HepG2 (cell line): ENCODE measurements around the gene CD248. TPM values are rescaled to one million over a fixed set of nuclear protein-coding genes. Genes with fewer than 3 reads are reported as not detected.

Source experiments
- CCDC6 ChIP-seq: sonication (generic); formaldehyde crosslinking; IDR thresholded peaks from 2 replicates; pipeline ENCODE4 v1.8.1; 2022; ENCODE audit warnings: mild to moderate bottlenecking, missing genetic modification reagents, moderate library complexity
- HNRNPH1 ChIP-seq: fragments of 200-400 bp; formaldehyde crosslinking; optimal IDR thresholded peaks from 2 replicates; pipeline ENCODE3; 2017; ENCODE audit warnings: mild to moderate bottlenecking, low read depth, low read length
- MTF1 ChIP-seq: sonication (generic); formaldehyde crosslinking; IDR thresholded peaks from 2 replicates; pipeline ENCODE4 v1.5.0; 2020; ENCODE audit warnings: missing genetic modification reagents
- NKX3-1 ChIP-seq: sonication (generic); formaldehyde crosslinking; IDR thresholded peaks from 2 replicates; pipeline ENCODE4 v1.5.0; 2020; ENCODE audit warnings: missing genetic modification reagents
- ZNF101 ChIP-seq: sonication (generic); formaldehyde crosslinking; IDR thresholded peaks from 2 replicates; pipeline ENCODE4 v1.4.0; 2020; ENCODE audit warnings: mild to moderate bottlenecking, low read depth, missing genetic modification reagents, borderline replicate concordance
- ZNF883 ChIP-seq: sonication (generic); formaldehyde crosslinking; IDR thresholded peaks from 2 replicates; pipeline ENCODE4 v1.5.1; 2020; ENCODE audit warnings: mild to moderate bottlenecking, missing genetic modification reagents; ENCODE audit errors: not compliant biosample characterization
- polyA plus RNA-seq, 8 experiments: library from polyadenylated mRNA; depleted of rRNA in 3 of 8; stranded (reverse) in 7 of 8; unstranded in 1 of 8; fragments of >200 nt; fragmentation: Illumina TruSeq in 4 of 8; extraction: Trizol in 4 of 8; gene quantifications; 2 replicates each; pipeline versions ENCODE4 v1.2.1 to v1.2.3, GENCODE V29; 2011 to 2016; ENCODE audit warnings: low read depth in 4 of 8, missing spikeins in 1 of 8, mixed read lengths in 1 of 8; ENCODE audit not compliant: insufficient read depth in 1 of 8
- total RNA-seq, 5 experiments: library from RNA; depleted of rRNA; stranded (reverse); fragments of >200 nt; fragmentation: Illumina TruSeq; extraction: Trizol; gene quantifications; 2 replicates each; pipeline ENCODE4 v1.2.3, GENCODE V29; 2016; ENCODE audit warnings: low read depth in 1 of 5
- TF ChIP-seq, protein P1 (sequence below): sonication (generic); formaldehyde crosslinking; conservative IDR thresholded peaks from 2 replicates; pipeline ENCODE4 v1.4.0; 2020; ENCODE audit warnings: missing genetic modification reagents
- TF ChIP-seq, protein P2 (sequence below): IDR thresholded peaks from 2 replicates; pipeline ENCODE4 v1.6.1; 2012; ENCODE audit warnings: low read length, improper control_type of control experiment
- TF ChIP-seq, protein P3 (sequence below): sonication (generic); formaldehyde crosslinking; IDR thresholded peaks from one replicate; pipeline ENCODE4 v1.5.1; 2020; ENCODE audit warnings: mild to moderate bottlenecking, missing genetic modification reagents; ENCODE audit errors: not compliant biosample characterization
- TF ChIP-seq, protein P4 (sequence below): fragments of 450-650 bp; IDR thresholded peaks from 2 replicates; pipeline ENCODE4 v1.6.1; 2017

Gene CD248
- total and polyA plus RNA-seq, 2 of the 13 experiments (the other 11 are each of a cell fraction or from before 2014, with no cell fraction given): 0.25 to 0.35 TPM

DNA sequence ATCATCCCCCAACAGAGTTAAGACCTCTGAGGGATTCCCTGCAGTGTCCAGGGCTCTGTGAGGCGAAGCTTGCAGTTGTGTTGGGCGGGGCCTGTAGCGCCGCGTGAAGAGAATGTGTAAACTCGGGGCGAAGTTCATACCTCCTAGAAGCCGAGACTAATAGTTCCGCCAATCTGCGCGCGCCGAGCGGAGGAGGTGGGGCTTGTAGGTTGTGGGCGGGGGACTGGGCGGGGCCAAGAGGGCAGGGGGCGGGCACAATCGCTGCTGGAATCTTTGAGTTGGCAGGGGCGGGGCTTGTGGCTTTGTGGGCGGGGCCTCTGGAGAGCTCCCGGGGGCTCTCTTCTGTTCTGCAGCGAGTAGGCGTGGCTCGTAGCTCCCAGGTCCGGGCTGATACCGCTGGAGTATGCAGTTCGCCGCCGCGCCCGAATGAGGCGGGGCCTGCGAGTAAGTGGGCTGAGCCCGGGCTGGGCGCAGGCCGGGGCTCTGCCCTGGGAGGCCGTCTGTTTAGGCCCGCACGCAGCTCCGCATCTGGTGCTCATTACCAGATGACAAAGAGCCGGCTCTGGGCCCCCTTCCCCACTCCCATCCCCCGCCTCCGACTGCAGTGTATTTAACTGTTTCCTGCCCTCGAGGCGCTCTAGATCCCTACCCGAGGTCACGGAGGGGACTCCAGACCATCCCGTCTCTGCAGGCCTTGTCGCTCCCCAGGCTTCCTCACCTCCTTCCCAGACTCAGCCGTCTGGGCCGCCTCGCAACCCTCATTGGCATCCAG lies 4.1 kb downstream of the CD248 start (continued):
- TF ChIP-seq, protein P1, sequence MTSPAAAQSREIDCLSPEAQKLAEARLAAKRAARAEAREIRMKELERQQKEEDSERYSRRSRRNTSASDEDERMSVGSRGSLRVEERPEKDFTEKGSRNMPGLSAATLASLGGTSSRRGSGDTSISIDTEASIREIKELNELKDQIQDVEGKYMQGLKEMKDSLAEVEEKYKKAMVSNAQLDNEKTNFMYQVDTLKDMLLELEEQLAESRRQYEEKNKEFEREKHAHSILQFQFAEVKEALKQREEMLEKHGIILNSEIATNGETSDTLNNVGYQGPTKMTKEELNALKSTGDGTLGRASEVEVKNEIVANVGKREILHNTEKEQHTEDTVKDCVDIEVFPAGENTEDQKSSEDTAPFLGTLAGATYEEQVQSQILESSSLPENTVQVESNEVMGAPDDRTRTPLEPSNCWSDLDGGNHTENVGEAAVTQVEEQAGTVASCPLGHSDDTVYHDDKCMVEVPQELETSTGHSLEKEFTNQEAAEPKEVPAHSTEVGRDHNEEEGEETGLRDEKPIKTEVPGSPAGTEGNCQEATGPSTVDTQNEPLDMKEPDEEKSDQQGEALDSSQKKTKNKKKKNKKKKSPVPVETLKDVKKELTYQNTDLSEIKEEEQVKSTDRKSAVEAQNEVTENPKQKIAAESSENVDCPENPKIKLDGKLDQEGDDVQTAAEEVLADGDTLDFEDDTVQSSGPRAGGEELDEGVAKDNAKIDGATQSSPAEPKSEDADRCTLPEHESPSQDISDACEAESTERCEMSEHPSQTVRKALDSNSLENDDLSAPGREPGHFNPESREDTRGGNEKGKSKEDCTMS: no peak
- TF ChIP-seq ZNF883 (CRISPR knock-in tag) (no peak), NKX3-1 (CRISPR knock-in tag) (no peak), CCDC6 (CRISPR knock-in tag) (peak; percentile 41), ZNF101 (no peak), HNRNPH1 (no peak), MTF1 (CRISPR knock-in tag) (no peak)
- TF ChIP-seq, protein P2, sequence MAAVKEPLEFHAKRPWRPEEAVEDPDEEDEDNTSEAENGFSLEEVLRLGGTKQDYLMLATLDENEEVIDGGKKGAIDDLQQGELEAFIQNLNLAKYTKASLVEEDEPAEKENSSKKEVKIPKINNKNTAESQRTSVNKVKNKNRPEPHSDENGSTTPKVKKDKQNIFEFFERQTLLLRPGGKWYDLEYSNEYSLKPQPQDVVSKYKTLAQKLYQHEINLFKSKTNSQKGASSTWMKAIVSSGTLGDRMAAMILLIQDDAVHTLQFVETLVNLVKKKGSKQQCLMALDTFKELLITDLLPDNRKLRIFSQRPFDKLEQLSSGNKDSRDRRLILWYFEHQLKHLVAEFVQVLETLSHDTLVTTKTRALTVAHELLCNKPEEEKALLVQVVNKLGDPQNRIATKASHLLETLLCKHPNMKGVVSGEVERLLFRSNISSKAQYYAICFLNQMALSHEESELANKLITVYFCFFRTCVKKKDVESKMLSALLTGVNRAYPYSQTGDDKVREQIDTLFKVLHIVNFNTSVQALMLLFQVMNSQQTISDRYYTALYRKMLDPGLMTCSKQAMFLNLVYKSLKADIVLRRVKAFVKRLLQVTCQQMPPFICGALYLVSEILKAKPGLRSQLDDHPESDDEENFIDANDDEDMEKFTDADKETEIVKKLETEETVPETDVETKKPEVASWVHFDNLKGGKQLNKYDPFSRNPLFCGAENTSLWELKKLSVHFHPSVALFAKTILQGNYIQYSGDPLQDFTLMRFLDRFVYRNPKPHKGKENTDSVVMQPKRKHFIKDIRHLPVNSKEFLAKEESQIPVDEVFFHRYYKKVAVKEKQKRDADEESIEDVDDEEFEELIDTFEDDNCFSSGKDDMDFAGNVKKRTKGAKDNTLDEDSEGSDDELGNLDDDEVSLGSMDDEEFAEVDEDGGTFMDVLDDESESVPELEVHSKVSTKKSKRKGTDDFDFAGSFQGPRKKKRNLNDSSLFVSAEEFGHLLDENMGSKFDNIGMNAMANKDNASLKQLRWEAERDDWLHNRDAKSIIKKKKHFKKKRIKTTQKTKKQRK: no peak
- TF ChIP-seq, protein P3, sequence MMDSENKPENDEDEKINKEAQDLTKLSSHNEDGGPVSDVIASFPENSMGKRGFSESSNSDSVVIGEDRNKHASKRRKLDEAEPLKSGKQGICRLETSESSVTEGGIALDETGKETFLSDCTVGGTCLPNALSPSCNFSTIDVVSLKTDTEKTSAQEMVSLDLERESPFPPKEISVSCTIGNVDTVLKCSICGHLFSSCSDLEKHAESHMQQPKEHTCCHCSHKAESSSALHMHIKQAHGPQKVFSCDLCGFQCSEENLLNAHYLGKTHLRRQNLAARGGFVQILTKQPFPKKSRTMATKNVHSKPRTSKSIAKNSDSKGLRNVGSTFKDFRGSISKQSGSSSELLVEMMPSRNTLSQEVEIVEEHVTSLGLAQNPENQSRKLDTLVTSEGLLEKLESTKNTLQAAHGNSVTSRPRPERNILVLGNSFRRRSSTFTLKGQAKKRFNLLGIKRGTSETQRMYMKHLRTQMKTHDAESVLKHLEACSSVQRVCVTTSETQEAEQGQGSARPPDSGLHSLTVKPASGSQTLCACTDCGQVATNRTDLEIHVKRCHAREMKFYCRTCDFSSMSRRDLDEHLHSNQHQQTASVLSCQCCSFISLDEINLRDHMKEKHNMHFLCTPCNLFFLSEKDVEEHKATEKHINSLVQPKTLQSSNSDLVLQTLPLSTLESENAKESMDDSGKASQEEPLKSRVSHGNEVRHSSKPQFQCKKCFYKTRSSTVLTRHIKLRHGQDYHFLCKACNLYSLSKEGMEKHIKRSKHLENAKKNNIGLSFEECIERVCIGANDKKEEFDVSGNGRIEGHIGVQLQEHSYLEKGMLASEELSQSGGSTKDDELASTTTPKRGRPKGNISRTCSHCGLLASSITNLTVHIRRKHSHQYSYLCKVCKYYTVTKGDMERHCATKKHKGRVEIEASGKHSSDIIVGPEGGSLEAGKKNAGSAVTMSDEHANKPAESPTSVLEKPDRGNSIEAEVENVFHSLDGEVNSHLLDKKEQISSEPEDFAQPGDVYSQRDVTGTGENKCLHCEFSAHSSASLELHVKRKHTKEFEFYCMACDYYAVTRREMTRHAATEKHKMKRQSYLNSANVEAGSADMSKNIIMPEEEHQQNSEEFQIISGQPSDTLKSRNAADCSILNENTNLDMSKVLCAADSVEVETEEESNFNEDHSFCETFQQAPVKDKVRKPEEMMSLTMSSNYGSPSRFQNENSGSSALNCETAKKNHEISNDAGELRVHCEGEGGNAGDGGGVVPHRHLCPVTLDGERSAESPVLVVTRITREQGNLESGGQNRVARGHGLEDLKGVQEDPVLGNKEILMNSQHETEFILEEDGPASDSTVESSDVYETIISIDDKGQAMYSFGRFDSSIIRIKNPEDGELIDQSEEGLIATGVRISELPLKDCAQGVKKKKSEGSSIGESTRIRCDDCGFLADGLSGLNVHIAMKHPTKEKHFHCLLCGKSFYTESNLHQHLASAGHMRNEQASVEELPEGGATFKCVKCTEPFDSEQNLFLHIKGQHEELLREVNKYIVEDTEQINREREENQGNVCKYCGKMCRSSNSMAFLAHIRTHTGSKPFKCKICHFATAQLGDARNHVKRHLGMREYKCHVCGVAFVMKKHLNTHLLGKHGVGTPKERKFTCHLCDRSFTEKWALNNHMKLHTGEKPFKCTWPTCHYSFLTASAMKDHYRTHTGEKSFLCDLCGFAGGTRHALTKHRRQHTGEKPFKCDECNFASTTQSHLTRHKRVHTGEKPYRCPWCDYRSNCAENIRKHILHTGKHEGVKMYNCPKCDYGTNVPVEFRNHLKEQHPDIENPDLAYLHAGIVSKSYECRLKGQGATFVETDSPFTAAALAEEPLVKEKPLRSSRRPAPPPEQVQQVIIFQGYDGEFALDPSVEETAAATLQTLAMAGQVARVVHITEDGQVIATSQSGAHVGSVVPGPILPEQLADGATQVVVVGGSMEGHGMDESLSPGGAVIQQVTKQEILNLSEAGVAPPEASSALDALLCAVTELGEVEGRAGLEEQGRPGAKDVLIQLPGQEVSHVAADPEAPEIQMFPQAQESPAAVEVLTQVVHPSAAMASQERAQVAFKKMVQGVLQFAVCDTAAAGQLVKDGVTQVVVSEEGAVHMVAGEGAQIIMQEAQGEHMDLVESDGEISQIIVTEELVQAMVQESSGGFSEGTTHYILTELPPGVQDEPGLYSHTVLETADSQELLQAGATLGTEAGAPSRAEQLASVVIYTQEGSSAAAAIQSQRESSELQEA: no peak
- TF ChIP-seq, protein P4, sequence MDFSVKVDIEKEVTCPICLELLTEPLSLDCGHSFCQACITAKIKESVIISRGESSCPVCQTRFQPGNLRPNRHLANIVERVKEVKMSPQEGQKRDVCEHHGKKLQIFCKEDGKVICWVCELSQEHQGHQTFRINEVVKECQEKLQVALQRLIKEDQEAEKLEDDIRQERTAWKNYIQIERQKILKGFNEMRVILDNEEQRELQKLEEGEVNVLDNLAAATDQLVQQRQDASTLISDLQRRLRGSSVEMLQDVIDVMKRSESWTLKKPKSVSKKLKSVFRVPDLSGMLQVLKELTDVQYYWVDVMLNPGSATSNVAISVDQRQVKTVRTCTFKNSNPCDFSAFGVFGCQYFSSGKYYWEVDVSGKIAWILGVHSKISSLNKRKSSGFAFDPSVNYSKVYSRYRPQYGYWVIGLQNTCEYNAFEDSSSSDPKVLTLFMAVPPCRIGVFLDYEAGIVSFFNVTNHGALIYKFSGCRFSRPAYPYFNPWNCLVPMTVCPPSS: no peak
